Measurements from ENCODE around the gene THTPA. TPM values are rescaled to one million over a fixed set of nuclear protein-coding genes. Genes with fewer than 3 reads are reported as not detected.

The THTPA gene
- total RNA-seq, 2 donors from 2014 or later = 13.0 to 17.0 TPM

DNA sequence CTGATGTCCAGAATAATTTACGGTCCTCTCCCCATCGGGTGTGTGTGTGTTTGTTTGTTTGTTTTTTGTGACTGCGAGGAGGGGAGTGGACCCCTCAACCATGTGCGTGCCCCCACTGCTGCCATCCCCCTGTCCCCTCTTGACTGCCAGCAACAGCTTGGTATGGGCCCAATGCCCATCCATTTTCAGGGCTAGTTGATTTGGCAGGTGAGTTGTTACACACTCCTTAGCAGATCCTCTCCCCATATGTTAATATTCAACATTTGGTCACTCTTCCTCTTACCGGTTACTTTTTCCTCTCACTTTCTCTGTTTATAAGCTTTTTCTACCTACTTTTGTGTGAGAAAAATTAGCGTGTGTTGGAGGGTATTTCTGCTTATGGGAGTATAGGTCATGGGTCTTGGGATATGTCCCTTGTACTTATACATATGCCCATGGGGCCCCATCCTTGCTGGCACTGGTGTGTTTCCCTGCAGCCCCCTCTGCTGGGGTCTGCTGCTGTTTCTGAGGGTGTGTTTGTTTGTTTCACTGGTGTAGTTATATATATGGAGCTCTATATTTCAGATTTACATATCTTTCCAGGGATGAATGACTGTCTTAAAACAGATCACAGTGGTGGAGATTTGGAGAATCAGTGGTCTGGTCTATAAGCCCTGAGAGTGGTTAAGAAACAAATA is 38.3 kb upstream of the THTPA start:
- Histone ChIP-seq H3K27ac (ENCODE audit: low read depth, low read length) (no peak overlapping the region), H3K27me3 (ENCODE audit: control insufficient read depth, insufficient read depth, low read length, poor library complexity, severe bottlenecking) (no peaks in the 10 kb centered on the region), H3K4me3 (ENCODE audit: low read length) (no peak overlapping the region), H3K36me3 (ENCODE audit: control insufficient read depth, insufficient read depth, low read length) (no peaks in the 10 kb centered on the region), H3K4me1 (ENCODE audit: control insufficient read depth, insufficient read depth, low read length) (no peaks in the 10 kb centered on the region), H3K9me3 (ENCODE audit: control insufficient read depth, low read length) (no peaks in the 10 kb centered on the region), H3K9ac (ENCODE audit: extremely low read depth, low read length, poor library complexity, severe bottlenecking) (no peak overlapping the region)
- no peaks in the 10 kb centered on the region for H3K36me3 Mint-ChIP-seq (ENCODE audit: low read depth)
- H3K4me1 Mint-ChIP-seq = peaks cover 9% of the 10 kb centered on the region
- H3K9me3 Mint-ChIP-seq = no peaks in the 10 kb centered on the region
- TF ChIP-seq CTCF (conservative IDR thresholded peaks at IDR 0.05) = peak; percentile 58
- no peak for DNase-seq
- H3K27ac Mint-ChIP-seq = no peak overlapping the region
- H3K4me3 Mint-ChIP-seq = no peak overlapping the region
- WGBS, 2 experiments (ENCODE audit: insufficient coverage in 1 of 2, insufficient read length in 1 of 2) = 100% methylated on average over 1 to 4 of the region's 6 CpGs
- H3K27me3 Mint-ChIP-seq (ENCODE audit: insufficient read depth) = peaks cover 25% of the 10 kb centered on the region

DNA sequence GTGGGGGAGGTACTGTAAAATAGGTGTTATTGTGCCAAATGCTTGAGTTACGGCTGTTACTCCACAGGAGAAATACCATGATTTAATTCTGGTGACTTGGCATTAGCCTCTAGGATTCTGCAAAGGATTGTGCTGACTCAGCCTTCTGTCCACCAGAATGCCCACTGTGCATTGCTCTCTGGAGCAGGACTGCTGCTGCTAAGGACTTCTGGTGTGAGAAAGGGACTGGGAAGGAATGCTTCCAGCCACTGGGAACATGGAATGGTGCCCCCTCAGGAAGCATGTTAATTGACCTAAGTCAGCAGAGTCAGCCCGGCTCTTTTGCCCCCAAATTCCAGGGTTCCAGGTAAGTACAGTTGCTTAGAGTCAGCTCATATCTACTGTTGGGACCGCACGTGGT is 37.4 kb upstream of the THTPA start:
- Mint-ChIP-seq H3K27me3 (ENCODE audit: insufficient read depth) (peaks cover 20% of the 10 kb centered on the region), H3K36me3 (ENCODE audit: low read depth) (no peaks in the 10 kb centered on the region), H3K4me1 (peaks cover 12% of the 10 kb centered on the region), H3K27ac (no peak overlapping the region), H3K9me3 (no peaks in the 10 kb centered on the region), H3K4me3 (no peak overlapping the region)
- H3K36me3 ChIP-seq (ENCODE audit: control insufficient read depth, insufficient read depth, low read length) = no peaks in the 10 kb centered on the region
- H3K4me1 ChIP-seq (ENCODE audit: control insufficient read depth, insufficient read depth, low read length) = no peaks in the 10 kb centered on the region
- H3K9ac ChIP-seq (ENCODE audit: extremely low read depth, low read length, poor library complexity, severe bottlenecking) = no peak overlapping the region
- peak; percentile 53 for DNase-seq
- H3K27me3 ChIP-seq (ENCODE audit: control insufficient read depth, insufficient read depth, low read length, poor library complexity, severe bottlenecking) = no peaks in the 10 kb centered on the region
- no peak overlapping the region for H3K27ac ChIP-seq (ENCODE audit: low read depth, low read length)
- 82 to 92% methylated on average over 4 of the region's 4 CpGs for WGBS, 2 experiments (ENCODE audit: insufficient coverage in 1 of 2, insufficient read length in 1 of 2)
- no peaks in the 10 kb centered on the region for H3K9me3 ChIP-seq (ENCODE audit: control insufficient read depth, low read length)
- H3K4me3 ChIP-seq (ENCODE audit: low read length) = no peak overlapping the region
- TF ChIP-seq CTCF (conservative IDR thresholded peaks at IDR 0.05) = peak; percentile 25

DNA sequence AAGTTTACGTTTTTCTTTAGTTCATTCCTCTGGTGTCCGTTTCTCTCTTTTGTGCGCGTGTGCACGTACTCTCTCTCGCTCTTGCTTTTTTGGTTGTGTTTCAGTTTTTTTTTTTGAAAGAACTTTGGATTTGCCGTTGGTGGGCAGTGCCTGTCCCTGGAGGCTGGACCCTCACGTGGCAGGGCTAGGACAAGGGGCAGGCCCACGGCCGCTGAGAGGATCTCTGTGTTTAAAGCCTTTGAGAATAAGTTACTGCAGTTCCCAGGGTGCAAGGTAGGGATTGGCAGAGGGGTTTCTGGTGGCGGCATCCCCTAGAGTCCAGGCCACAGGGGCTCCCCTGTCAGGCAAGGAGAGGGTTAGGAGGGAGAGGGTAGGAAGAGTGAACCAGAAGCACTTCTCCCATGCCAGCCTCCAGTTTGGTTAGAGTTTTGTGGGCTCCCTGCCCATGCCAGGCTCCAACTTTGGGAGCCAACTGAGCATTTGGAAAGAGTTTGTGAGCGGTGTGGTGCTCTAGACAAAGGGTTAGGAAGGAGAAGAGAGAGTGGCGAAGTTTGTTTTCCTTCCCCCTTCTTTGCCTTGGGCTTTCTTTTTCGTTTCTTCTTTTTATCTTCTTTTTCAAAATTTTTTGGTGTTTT is 35.1 kb upstream of the THTPA start:
- no peaks in the 10 kb centered on the region for H3K36me3 ChIP-seq (ENCODE audit: control insufficient read depth, insufficient read depth, low read length)
- H3K4me3 ChIP-seq (ENCODE audit: low read length) = no peak overlapping the region
- no peaks in the 10 kb centered on the region for H3K27me3 ChIP-seq (ENCODE audit: control insufficient read depth, insufficient read depth, low read length, poor library complexity, severe bottlenecking)
- peaks cover 12% of the 10 kb centered on the region for H3K4me1 Mint-ChIP-seq
- no peak overlapping the region for H3K27ac Mint-ChIP-seq
- no peak for TF ChIP-seq CTCF (conservative IDR thresholded peaks at IDR 0.05)
- no peak overlapping the region for H3K4me3 Mint-ChIP-seq
- no peaks in the 10 kb centered on the region for H3K4me1 ChIP-seq (ENCODE audit: control insufficient read depth, insufficient read depth, low read length)
- H3K9me3 ChIP-seq (ENCODE audit: control insufficient read depth, low read length) = no peaks in the 10 kb centered on the region
- no peak for DNase-seq
- no peaks in the 10 kb centered on the region for H3K9me3 Mint-ChIP-seq
- H3K36me3 Mint-ChIP-seq (ENCODE audit: low read depth) = peaks cover 10% of the 10 kb centered on the region
- 91 to 100% methylated on average over 2 to 13 of the region's 14 CpGs for WGBS, 2 experiments (ENCODE audit: insufficient coverage in 1 of 2, insufficient read length in 1 of 2)
- no peak overlapping the region for H3K9ac ChIP-seq (ENCODE audit: extremely low read depth, low read length, poor library complexity, severe bottlenecking)
- peaks cover 6% of the 10 kb centered on the region for H3K27me3 Mint-ChIP-seq (ENCODE audit: insufficient read depth)
- no peak overlapping the region for H3K27ac ChIP-seq (ENCODE audit: low read depth, low read length)

Data from endodermal cell (in vitro differentiated cells).